Endothelial cell (in vitro differentiated cells): ENCODE measurements around the gene ANKS1B. TPM values are rescaled to one million over a fixed set of nuclear protein-coding genes. Genes with fewer than 3 reads are reported as not detected.

Source experiments
- DNase-seq: peaks from one replicate; pipeline ENCODE4 v3.0.0; 2021; ENCODE audit warnings: low spot score
- H3K27ac Mint-ChIP-seq: one replicate; pipeline ENCODE4 v1.8.0; 2021; ENCODE audit warnings: mixed read lengths, inconsistent platforms; ENCODE audit not compliant: unreplicated experiment
- H3K27me3 Mint-ChIP-seq: one replicate; pipeline ENCODE4 v1.8.0; 2021; ENCODE audit warnings: mild to moderate bottlenecking, moderate library complexity, mixed read lengths, inconsistent platforms; ENCODE audit not compliant: unreplicated experiment
- H3K36me3 Mint-ChIP-seq: one replicate; pipeline ENCODE4 v1.8.0; 2021; ENCODE audit warnings: mild to moderate bottlenecking, low read depth, mixed read lengths, inconsistent platforms; ENCODE audit not compliant: unreplicated experiment
- H3K4me1 Mint-ChIP-seq: one replicate; pipeline ENCODE4 v1.8.0; 2021; ENCODE audit warnings: mild to moderate bottlenecking, mixed read lengths, inconsistent platforms; ENCODE audit not compliant: unreplicated experiment
- H3K4me3 Mint-ChIP-seq: one replicate; pipeline ENCODE4 v1.8.0; 2021; ENCODE audit warnings: mild to moderate bottlenecking, mixed read lengths, inconsistent platforms; ENCODE audit not compliant: unreplicated experiment
- H3K9me3 Mint-ChIP-seq: one replicate; pipeline ENCODE4 v1.8.0; 2021; ENCODE audit warnings: mixed read lengths, inconsistent platforms; ENCODE audit not compliant: unreplicated experiment
- CTCF ChIP-seq: fragments of 200-600 bp; sonication (generic); IDR thresholded peaks from one replicate; pipeline ENCODE4 v1.5.0; 2021; ENCODE audit warnings: antibody characterized with exemption; ENCODE audit not compliant: unreplicated experiment
- total RNA-seq: library from RNA; stranded (reverse); fragmentation: NEBNext Ultra II Directional; extraction: Animal tissue kit (Norgen Biotek cat#: 25700); gene quantifications from one replicate; pipeline ENCODE4 v1.2.1, GENCODE V29; 2021; ENCODE audit not compliant: unreplicated experiment

The ANKS1B gene
- total RNA-seq, 1 donor from 2014 or later, result 2.6 TPM

- Mint-ChIP-seq H3K4me3 (no peak overlapping the region), H3K9me3 (no peaks in the 10 kb centered on the region), H3K27ac (no peak overlapping the region), H3K36me3 (no peaks in the 10 kb centered on the region), H3K4me1 (peaks cover 21% of the 10 kb centered on the region), H3K27me3 (no peaks in the 10 kb centered on the region)
- TF ChIP-seq CTCF, result no peak
- no peak for DNase-seq
Measured at GRCh38 chr12:99170037-99170436, 814.7 kb downstream of the ANKS1B start.

- Mint-ChIP-seq H3K36me3 (no peaks in the 10 kb centered on the region), H3K4me3 (no peak overlapping the region), H3K4me1 (peaks cover 10% of the 10 kb centered on the region), H3K27ac (no peak overlapping the region), H3K27me3 (peaks cover 2% of the 10 kb centered on the region), H3K9me3 (no peaks in the 10 kb centered on the region)
- DNase-seq, result no peak
- TF ChIP-seq CTCF, result no peak
Measured at GRCh38 chr12:99157946-99158345, 826.8 kb downstream of the ANKS1B start.

- H3K4me3 Mint-ChIP-seq, result no peak overlapping the region
- no peaks in the 10 kb centered on the region for H3K9me3 Mint-ChIP-seq
- no peaks in the 10 kb centered on the region for H3K36me3 Mint-ChIP-seq
- peaks cover 2% of the 10 kb centered on the region for H3K27me3 Mint-ChIP-seq
- peaks cover 10% of the 10 kb centered on the region for H3K4me1 Mint-ChIP-seq
- DNase-seq, result no peak
- no peak overlapping the region for H3K27ac Mint-ChIP-seq
- TF ChIP-seq CTCF, result no peak
Measured at GRCh38 chr12:99154983-99155336, 829.8 kb downstream of the ANKS1B start.

- no peak for TF ChIP-seq CTCF
- DNase-seq, result no peak
- no peak overlapping the region for H3K27ac Mint-ChIP-seq
- H3K4me3 Mint-ChIP-seq, result no peak overlapping the region
- no peaks in the 10 kb centered on the region for H3K9me3 Mint-ChIP-seq
- H3K36me3 Mint-ChIP-seq, result no peaks in the 10 kb centered on the region
- H3K4me1 Mint-ChIP-seq, result peaks cover 10% of the 10 kb centered on the region
- peaks cover 2% of the 10 kb centered on the region for H3K27me3 Mint-ChIP-seq
Measured at GRCh38 chr12:99154216-99154982, 830.3 kb downstream of the ANKS1B start.

- no peaks in the 10 kb centered on the region for H3K36me3 Mint-ChIP-seq
- no peaks in the 10 kb centered on the region for H3K9me3 Mint-ChIP-seq
- TF ChIP-seq CTCF, result no peak
- no peak overlapping the region for H3K27ac Mint-ChIP-seq
- no peak overlapping the region for H3K4me3 Mint-ChIP-seq
- no peak for DNase-seq
- H3K4me1 Mint-ChIP-seq, result peaks cover 10% of the 10 kb centered on the region
- no peaks in the 10 kb centered on the region for H3K27me3 Mint-ChIP-seq
Measured at GRCh38 chr12:99153293-99153692, 831.4 kb downstream of the ANKS1B start.
